IMR-90 (cell line): ENCODE data around the gene HGD. TPM values are rescaled to one million over a fixed set of nuclear protein-coding genes. Genes with fewer than 3 reads are reported as not detected.

ENCODE experiments used
- ATAC-seq: fragments of 200-7000 bp; cut with Tn5 transposase; 2 replicates; pipeline ENCODE4 v1.9.1; 2020; ENCODE audit warnings: low read depth, mild to moderate bottlenecking, moderate library complexity
- BruUV-seq: library from RNA; stranded (reverse); fragments of 400-500 nt; replicated peaks from 2 replicates; lab custom pipeline; 2021; lab: Mats Ljungman, UMichigan
- CTCF ChIA-PET: fragments of 300-600 bp; formaldehyde crosslinking; extraction: SDS; loops from one replicate; lab custom pipeline; 2021; ENCODE audit warnings: antibody characterized with exemption; lab: Yijun Ruan, JAX
- POLR2A ChIA-PET: fragments of 300-600 bp; sonication (Branson Sonifier 250); formaldehyde crosslinking; loops from one replicate; lab custom pipeline; 2022; ENCODE audit warnings: antibody characterized with exemption; ENCODE audit not compliant: unreplicated experiment; lab: Charles Lee
- DNase-seq: peaks from one replicate; pipeline ENCODE4 v3.0.0; 2013
- H2AFZ ChIP-seq: replicated peaks from 2 replicates; pipeline ENCODE3; 2013; ENCODE audit warnings: low read length, mild to moderate bottlenecking; ENCODE audit not compliant: poor library complexity
- H2AK5ac ChIP-seq: 2 replicates; pipeline ENCODE4 v1.6.1; 2013; ENCODE audit warnings: low read depth, low read length, inconsistent platforms
- H2AK9ac ChIP-seq: replicated peaks from 2 replicates; pipeline ENCODE3; 2013; ENCODE audit warnings: mild to moderate bottlenecking, low read depth, low read length, moderate library complexity; ENCODE audit not compliant: poor library complexity
- H2BK120ac ChIP-seq: 2 replicates; pipeline ENCODE4 v1.6.1; 2013; ENCODE audit warnings: low read depth, low read length, inconsistent platforms
- H2BK15ac ChIP-seq: 3 replicates; pipeline ENCODE4 v1.6.1; 2013; ENCODE audit warnings: low read depth, low read length, inconsistent platforms
- H2BK20ac ChIP-seq: 2 replicates; pipeline ENCODE4 v1.6.1; 2013; ENCODE audit warnings: low read depth, mild to moderate bottlenecking, inconsistent platforms, low read length, moderate library complexity
- H2BK5ac ChIP-seq: 2 replicates; pipeline ENCODE4 v1.6.1; 2013; ENCODE audit warnings: mild to moderate bottlenecking, low read depth, low read length, inconsistent platforms; ENCODE audit not compliant: poor library complexity, severe bottlenecking
- H3K14ac ChIP-seq: replicated peaks from 2 replicates; pipeline ENCODE4 v1.6.1; 2013; ENCODE audit warnings: low read depth, low read length, inconsistent platforms
- H3K18ac ChIP-seq: 2 replicates; pipeline ENCODE4 v1.6.1; 2013; ENCODE audit warnings: low read depth, low read length, control low read depth
- H3K23ac ChIP-seq: 2 replicates; pipeline ENCODE4 v1.6.1; 2013; ENCODE audit warnings: low read depth, low read length, inconsistent platforms
- H3K27ac ChIP-seq: 2 replicates; pipeline ENCODE4 v1.5.1; 2013; ENCODE audit warnings: mild to moderate bottlenecking, control low read depth, low read length; ENCODE audit not compliant: insufficient read depth
- H3K27me3 ChIP-seq: 2 replicates; pipeline ENCODE4 v1.6.1; 2013; ENCODE audit warnings: low read length; ENCODE audit not compliant: control insufficient read depth, insufficient read depth
- H3K36me3 ChIP-seq: 2 replicates; pipeline ENCODE4 v1.6.1; 2013; ENCODE audit warnings: low read length, mixed read lengths; ENCODE audit not compliant: control insufficient read depth, insufficient read depth
- H3K4ac ChIP-seq: 2 replicates; pipeline ENCODE4 v1.6.1; 2013; ENCODE audit warnings: low read depth, low read length, inconsistent platforms
- H3K4me1 ChIP-seq: 2 replicates; pipeline ENCODE4 v1.6.1; 2013; ENCODE audit warnings: low read length, mixed read lengths; ENCODE audit not compliant: control insufficient read depth, insufficient read depth
- H3K4me2 ChIP-seq: 2 replicates; pipeline ENCODE4 v1.6.1; 2013; ENCODE audit warnings: low read depth, mild to moderate bottlenecking, control low read depth, low read length, moderate library complexity
- H3K4me3 ChIP-seq: 2 replicates; pipeline ENCODE4 v1.5.1; 2013; ENCODE audit warnings: low read depth, mild to moderate bottlenecking, control low read depth, low read length, moderate library complexity; ENCODE audit not compliant: insufficient read depth
- H3K56ac ChIP-seq: 2 replicates; pipeline ENCODE4 v1.6.1; 2013; ENCODE audit warnings: low read length, inconsistent platforms; ENCODE audit not compliant: insufficient read depth; ENCODE audit errors: extremely low read depth
- H3K79me1 ChIP-seq, 2 experiments: 2 replicates each; pipeline ENCODE4 v1.6.1; 2013; ENCODE audit warnings: low read length in 2 of 2, inconsistent platforms in 1 of 2, low read depth in 1 of 2
- H3K9ac ChIP-seq: 2 replicates; pipeline ENCODE4 v1.6.1; 2013; ENCODE audit warnings: low read depth, low read length, control low read depth
- H3K9me1 ChIP-seq: 2 replicates; pipeline ENCODE4 v1.6.1; 2013; ENCODE audit warnings: low read length, inconsistent platforms; ENCODE audit not compliant: insufficient read depth
- H3K9me3 ChIP-seq: 2 replicates; pipeline ENCODE4 v1.6.1; 2013; ENCODE audit warnings: low read length; ENCODE audit not compliant: control insufficient read depth, insufficient read depth
- H4K20me1 ChIP-seq: 2 replicates; pipeline ENCODE4 v1.6.1; 2013; ENCODE audit warnings: low read length, inconsistent platforms; ENCODE audit not compliant: insufficient read depth
- H4K5ac ChIP-seq: 2 replicates; pipeline ENCODE4 v1.6.1; 2013; ENCODE audit warnings: mild to moderate bottlenecking, low read depth, low read length, control low read depth
- H4K8ac ChIP-seq, 2 experiments: 2 replicates each; pipeline ENCODE4 v1.6.1; 2013; ENCODE audit warnings: low read depth in 2 of 2, low read length in 2 of 2, control low read depth in 1 of 2, inconsistent platforms in 1 of 2
- H4K91ac ChIP-seq: 2 replicates; pipeline ENCODE4 v1.6.1; 2013; ENCODE audit warnings: low read depth, low read length, inconsistent platforms; ENCODE audit not compliant: insufficient read depth
- BHLHE40 ChIP-seq: fragments of 150-350 bp; IDR thresholded peaks from 2 replicates; pipeline ENCODE4 v1.6.1; 2016; ENCODE audit warnings: mild to moderate bottlenecking, low read depth, low read length
- CEBPB ChIP-seq: IDR thresholded peaks from 2 replicates; pipeline ENCODE4 v1.6.1; 2012; ENCODE audit warnings: low read depth, low read length, improper control_type of control experiment
- CHD1 ChIP-seq: IDR thresholded peaks from 2 replicates; pipeline ENCODE4 v1.6.1; 2012; ENCODE audit warnings: low read depth, low read length, improper control_type of control experiment
- CTCF ChIP-seq: conservative IDR thresholded peaks from 2 replicates; pipeline ENCODE4 v1.5.1; 2012; ENCODE audit warnings: mild to moderate bottlenecking, low read depth, low read length, improper control_type of control experiment
- ELK1 ChIP-seq: fragments of 150-350 bp; IDR thresholded peaks from 2 replicates; pipeline ENCODE4 v1.6.1; 2016; ENCODE audit warnings: low read depth, mild to moderate bottlenecking, low read length, moderate library complexity, borderline replicate concordance
- FOS ChIP-seq: fragments of 150-350 bp; IDR thresholded peaks from 2 replicates; pipeline ENCODE4 v1.6.1; 2016; ENCODE audit warnings: low read depth, low read length
- MAFK ChIP-seq: IDR thresholded peaks from 2 replicates; pipeline ENCODE4 v1.6.1; 2012; ENCODE audit warnings: low read depth, low read length, improper control_type of control experiment
- MAZ ChIP-seq: IDR thresholded peaks from 2 replicates; pipeline ENCODE4 v1.6.1; 2012; ENCODE audit warnings: low read depth, mild to moderate bottlenecking, low read length, improper control_type of control experiment, moderate library complexity, borderline replicate concordance
- MXI1 ChIP-seq: IDR thresholded peaks from 2 replicates; pipeline ENCODE4 v1.6.1; 2012; ENCODE audit warnings: low read depth, mild to moderate bottlenecking, low read length, moderate library complexity, borderline replicate concordance
- NFE2L2 ChIP-seq: fragments of 150-350 bp; IDR thresholded peaks from 2 replicates; pipeline ENCODE4 v1.6.1; 2016; ENCODE audit warnings: low read depth, mild to moderate bottlenecking, low read length
- POLR2A ChIP-seq: IDR thresholded peaks from 2 replicates; pipeline ENCODE4 v1.6.1; 2012; ENCODE audit warnings: mild to moderate bottlenecking, low read depth, low read length
- RAD21 ChIP-seq: IDR thresholded peaks from 2 replicates; pipeline ENCODE4 v1.6.1; 2012; ENCODE audit warnings: low read length, improper control_type of control experiment
- RCOR1 ChIP-seq: IDR thresholded peaks from 2 replicates; pipeline ENCODE4 v1.6.1; 2012; ENCODE audit warnings: mild to moderate bottlenecking, low read length, improper control_type of control experiment; ENCODE audit not compliant: insufficient replicate concordance
- RFX5 ChIP-seq: IDR thresholded peaks from 2 replicates; pipeline ENCODE4 v1.8.0; 2012; ENCODE audit warnings: low read depth, mild to moderate bottlenecking, low read length, moderate library complexity
- SMC3 ChIP-seq: fragments of 150-350 bp; IDR thresholded peaks from 2 replicates; pipeline ENCODE4 v1.6.1; 2016; ENCODE audit warnings: low read depth, mild to moderate bottlenecking, antibody characterized with exemption, low read length, moderate library complexity
- USF2 ChIP-seq: fragments of 150-350 bp; IDR thresholded peaks from 2 replicates; pipeline ENCODE4 v1.6.1; 2017; ENCODE audit warnings: mild to moderate bottlenecking, antibody characterized with exemption, low read length, low read depth
- WGBS, 2 experiments: methylation state at CpG; one replicate each; pipeline versions ENCODE4 v1.1.5 to v1.1.7; 2013; ENCODE audit warnings: missing lambda C conversion rate in 2 of 2; ENCODE audit not compliant: insufficient read length in 1 of 2; ENCODE audit errors: extremely low coverage in 2 of 2; 5-methylcytosine and 5-hydroxymethylcytosine counted together
- dilution Hi-C: fragments of 300-500 bp; cut with HindIII; formaldehyde crosslinking; loops from one replicate; pipeline ENCODE4 v1.14.3; 2018; ENCODE audit warnings: low sequenced_read_pairs; ENCODE audit not compliant: unreplicated experiment
- in situ Hi-C: fragments of 300-500 bp; cut with MboI; formaldehyde crosslinking; loops from 3 replicates; pipeline ENCODE4 v1.14.3; 2019; ENCODE audit warnings: low sequenced_read_pairs, inconsistent platforms, mixed read lengths
- intact Hi-C: fragments of 100-400 bp; cut with micrococcal nuclease; formaldehyde crosslinking; loops from 2 replicates; pipeline ENCODE4 v1.10.0; 2022
- polyA plus RNA-seq, 3 experiments: library from polyadenylated mRNA; depleted of rRNA; stranded (reverse); fragments of >200 nt; gene quantifications; 2 replicates each; pipeline ENCODE4 v1.2.3, GENCODE V29; 2012; ENCODE audit warnings: low replicate concordance in 1 of 3
- total RNA-seq: library from RNA; depleted of rRNA; stranded (reverse); fragments of >200 nt; gene quantifications from 2 replicates; pipeline ENCODE4 v1.2.3, GENCODE V29; 2012

Gene HGD
- total and polyA plus RNA-seq, 2 of the 4 experiments (the other 2 are of a cell fraction): 0.14 TPM; not detected in 1

GRCh38 chr3:120659285-120659684, 22.8 kb downstream of the HGD start:
- H4K91ac ChIP-seq: no peak overlapping the region
- H4K20me1 ChIP-seq: no peaks in the 10 kb centered on the region
- no peak overlapping the region for H2AFZ ChIP-seq
- no peaks in the 10 kb centered on the region for H3K9me3 ChIP-seq
- dilution Hi-C loops (no loop called here), in situ Hi-C loops (no loop called here), intact Hi-C loops (no loop called here)
- no peak overlapping the region for H2AK9ac ChIP-seq
- no peak overlapping the region for H2BK15ac ChIP-seq
- H2BK20ac ChIP-seq: no peak overlapping the region
- no peaks in the 10 kb centered on the region for H3K79me1 ChIP-seq
- no CpG with 5 or more reads among the region's 1 CpG for WGBS, 2 experiments
- no peaks in the 10 kb centered on the region for H3K9me1 ChIP-seq
- H4K8ac ChIP-seq: no peak overlapping the region
- no peak overlapping the region for H4K5ac ChIP-seq
- H3K4ac ChIP-seq: no peak overlapping the region
- H3K14ac ChIP-seq: no peak overlapping the region
- H3K27me3 ChIP-seq: 0 out of 2 replicates have a peak, but pooled peaks cover 2% of the 10 kb centered on the region
- H2AK5ac ChIP-seq: no peak overlapping the region
- no TSS peak for BruUV-seq
- no peak for TF ChIP-seq RCOR1
- TF ChIP-seq NFE2L2: no peak
- no peak for TF ChIP-seq POLR2A
- no peak for TF ChIP-seq CEBPB
- TF ChIP-seq RFX5: no peak
- TF ChIP-seq ELK1: no peak
- TF ChIP-seq RAD21: no peak
- TF ChIP-seq MAFK: no peak
- no peak for TF ChIP-seq MAZ
- no peak for TF ChIP-seq USF2
- no peak for TF ChIP-seq CTCF
- no peak for TF ChIP-seq MXI1
- TF ChIP-seq SMC3: no peak
- TF ChIP-seq CHD1: no peak
- no peak for TF ChIP-seq FOS
- no peak for TF ChIP-seq BHLHE40
- H2BK5ac ChIP-seq: no peak overlapping the region
- ChIA-PET CTCF (no interaction called here), POLR2A (no interaction called here)
- H3K56ac ChIP-seq: no peak overlapping the region
- no peaks in the 10 kb centered on the region for H3K36me3 ChIP-seq
- H3K18ac ChIP-seq: no peak overlapping the region
- no peak overlapping the region for H3K9ac ChIP-seq
- no peak overlapping the region for H2BK120ac ChIP-seq
- DNase-seq (no peak), ATAC-seq (no peak)
- H3K4me3 ChIP-seq: no peak overlapping the region
- no peak overlapping the region for H3K4me2 ChIP-seq
- H3K23ac ChIP-seq: no peak overlapping the region
- peaks cover 3% of the 10 kb centered on the region; the same call in 1 of the 2 replicates for H3K4me1 ChIP-seq
- H3K27ac ChIP-seq: no peak overlapping the region
